Measurements from ENCODE around the gene MPC1L. TPM values are rescaled to one million over a fixed set of nuclear protein-coding genes. Genes with fewer than 3 reads are reported as not detected.

Gene MPC1L
- polyA plus RNA-seq, 1 donor (not counting 4 experiments of a cell fraction or from before 2014, with no cell fraction given), result not detected

GRCh38 chrX:40652664-40653063, 29.4 kb downstream of the MPC1L start:
- Histone ChIP-seq H3K4me3 (ENCODE audit: control insufficient read depth in 2 of 3, extremely low read depth in 1 of 3, insufficient read depth in 2 of 3, low read depth in 1 of 3, low read length in 3 of 3) (no peak overlapping the region), H4K20me1 (ENCODE audit: control insufficient read depth, extremely low read depth, insufficient read depth, low read length) (no peaks in the 10 kb centered on the region), H3K9me1 (ENCODE audit: control insufficient read depth, extremely low read depth, insufficient read depth, low read length) (no peaks in the 10 kb centered on the region), H3K27me3 (ENCODE audit: control insufficient read depth, extremely low read depth, insufficient read depth, low read length) (no peaks in the 10 kb centered on the region), H3K4me1 (ENCODE audit: control insufficient read depth, extremely low read depth, insufficient read depth, low read length) (peaks cover 3% of the 10 kb centered on the region), H3K27ac (ENCODE audit: control insufficient read depth, insufficient read depth, low read length) (no peak overlapping the region), H3K36me3 (ENCODE audit: control insufficient read depth in 2 of 2, extremely low read depth in 1 of 2, insufficient read depth in 2 of 2, low read length in 2 of 2) (peaks cover 0 to 14% of the 10 kb centered on the region in 2 experiments), H3K9me3 (ENCODE audit: control insufficient read depth, low read depth, low read length) (no peaks in the 10 kb centered on the region), H3K79me2 (ENCODE audit: control insufficient read depth, insufficient read depth, low read length) (no peaks in the 10 kb centered on the region), H3K9ac (ENCODE audit: control insufficient read depth, extremely low read depth, insufficient read depth, low read length) (no peak overlapping the region), H3K4me2 (ENCODE audit: control insufficient read depth, extremely low read depth, insufficient read depth, low read depth, low read length) (no peak overlapping the region), H2AFZ (ENCODE audit: control insufficient read depth, low read length) (no peak overlapping the region)
- DNase-seq (ENCODE audit: low read depth, low spot score) (no peak), FAIRE-seq (no peak)
- dilution Hi-C loops (cut with MboI; ENCODE audit: extremely low pct_ligation_motif_present, low sequenced_read_pairs), result no loop called here
- TF ChIP-seq EZH2 (IDR thresholded peaks at IDR 0.05; ENCODE audit: low read length) (no peak), CTCF (optimal IDR thresholded peaks at IDR 0.05 in 1 of 3, IDR thresholded peaks at IDR 0.05 in 1 of 3, conservative IDR thresholded peaks at IDR 0.05 in 1 of 3; ENCODE audit: extremely low read depth in 1 of 3, insufficient read depth in 2 of 3, low read length in 3 of 3) (no peak)

DNA sequence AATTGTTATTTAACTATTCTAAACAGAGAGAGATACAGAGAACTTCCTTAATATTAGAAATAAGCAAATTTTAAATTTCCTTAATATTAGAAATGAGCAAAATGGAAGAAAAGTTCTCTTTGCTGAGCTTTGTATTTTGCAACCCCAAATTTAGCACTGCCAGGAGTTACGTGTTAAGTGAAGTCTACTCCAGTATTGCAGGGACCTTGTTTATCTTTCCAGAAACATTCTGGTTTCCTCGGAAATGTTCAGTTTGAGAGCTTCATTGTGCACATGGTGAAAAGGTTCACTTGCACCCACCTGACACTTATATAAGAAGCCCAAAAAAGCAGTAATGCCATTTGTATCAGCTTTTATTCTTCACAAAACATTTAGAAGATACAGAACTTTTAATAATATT, 30.3 kb downstream of the MPC1L start:
- H4K20me1 ChIP-seq (ENCODE audit: control insufficient read depth, extremely low read depth, insufficient read depth, low read length), result no peaks in the 10 kb centered on the region
- TF ChIP-seq EZH2 (IDR thresholded peaks at IDR 0.05; ENCODE audit: low read length) (no peak), CTCF (optimal IDR thresholded peaks at IDR 0.05 in 1 of 3, IDR thresholded peaks at IDR 0.05 in 1 of 3, conservative IDR thresholded peaks at IDR 0.05 in 1 of 3; ENCODE audit: extremely low read depth in 1 of 3, insufficient read depth in 2 of 3, low read length in 3 of 3) (no peak)
- H3K79me2 ChIP-seq (ENCODE audit: control insufficient read depth, insufficient read depth, low read length), result no peaks in the 10 kb centered on the region
- no peak for DNase-seq (ENCODE audit: low read depth, low spot score)
- dilution Hi-C loops (cut with MboI; ENCODE audit: extremely low pct_ligation_motif_present, low sequenced_read_pairs), result no loop called here
- no peak overlapping the region for H3K4me3 ChIP-seq (ENCODE audit: control insufficient read depth in 2 of 3, extremely low read depth in 1 of 3, insufficient read depth in 2 of 3, low read depth in 1 of 3, low read length in 3 of 3)
- H3K9me1 ChIP-seq (ENCODE audit: control insufficient read depth, extremely low read depth, insufficient read depth, low read length), result no peaks in the 10 kb centered on the region
- no peaks in the 10 kb centered on the region for H3K9me3 ChIP-seq (ENCODE audit: control insufficient read depth, low read depth, low read length)
- no peak for FAIRE-seq
- H3K27ac ChIP-seq (ENCODE audit: control insufficient read depth, insufficient read depth, low read length), result no peak overlapping the region
- H3K36me3 ChIP-seq (ENCODE audit: control insufficient read depth in 2 of 2, extremely low read depth in 1 of 2, insufficient read depth in 2 of 2, low read length in 2 of 2), result peaks cover 0 to 14% of the 10 kb centered on the region in 2 experiments
- H3K4me2 ChIP-seq (ENCODE audit: control insufficient read depth, extremely low read depth, insufficient read depth, low read depth, low read length), result no peak overlapping the region
- H2AFZ ChIP-seq (ENCODE audit: control insufficient read depth, low read length), result no peak overlapping the region
- no peak overlapping the region for H3K9ac ChIP-seq (ENCODE audit: control insufficient read depth, extremely low read depth, insufficient read depth, low read length)
- H3K27me3 ChIP-seq (ENCODE audit: control insufficient read depth, extremely low read depth, insufficient read depth, low read length), result no peaks in the 10 kb centered on the region
- H3K4me1 ChIP-seq (ENCODE audit: control insufficient read depth, extremely low read depth, insufficient read depth, low read length), result no peaks in the 10 kb centered on the region
